ENCODE data around the gene KRT33B. TPM values are rescaled to one million over a fixed set of nuclear protein-coding genes. Genes with fewer than 3 reads are reported as not detected.

The KRT33B gene
- total and polyA plus RNA-seq, 2 of the 13 experiments (the other 11 are each of a cell fraction or from before 2014, with no cell fraction given), result not detected

DNA sequence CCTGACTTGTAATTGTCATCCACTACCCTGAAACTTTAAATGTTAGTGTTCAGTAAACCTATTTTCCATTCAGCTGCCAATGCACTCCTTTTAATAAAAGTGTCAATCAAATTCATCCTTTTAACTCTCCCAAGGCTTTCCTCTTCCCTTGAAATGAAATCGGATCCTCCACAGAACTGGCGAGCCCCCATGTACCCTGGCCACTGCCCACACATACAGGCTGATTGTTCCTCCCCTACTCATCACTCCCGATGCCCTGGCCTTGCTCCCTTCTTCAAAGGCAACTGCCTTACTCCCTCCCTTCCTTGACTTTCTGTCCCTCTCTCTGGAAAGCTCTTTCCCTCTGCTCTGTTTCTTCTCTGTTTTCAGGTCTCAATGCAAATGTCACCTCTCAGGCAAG, 26.6 kb downstream of the KRT33B start:
- H4K20me1 ChIP-seq (ENCODE audit: insufficient read depth, low read length), result no peaks in the 10 kb centered on the region
- H3K9ac ChIP-seq (ENCODE audit: insufficient read depth, low read depth, low read length), result no peak overlapping the region
- in situ Hi-C loops (cut with HindIII; ENCODE audit: extremely low pct_ligation_motif_present, low pct_unique_long_range_greater_than_20kb), result no loop called here
- no peak overlapping the region for H3K4me3 ChIP-seq (replicated peaks in 1 of 3; ENCODE audit: insufficient read depth in 1 of 3, low read depth in 2 of 3, low read length in 3 of 3)
- H3K27me3 ChIP-seq (ENCODE audit: control insufficient read depth in 1 of 2, insufficient read depth in 2 of 2, low read length in 2 of 2), result no peaks in the 10 kb centered on the region; a peak in 2 of 5 replicates
- H3K4me1 ChIP-seq (ENCODE audit: insufficient read depth, low read length), result no peaks in the 10 kb centered on the region
- intact Hi-C loops (cut with micrococcal nuclease; ENCODE audit: unreplicated experiment), result no loop called here
- H3K9me3 ChIP-seq (ENCODE audit: low read length), result peaks cover 11% of the 10 kb centered on the region; the same call in 1 of the 2 replicates
- 2% methylated on average over 3 of the region's 3 CpGs for WGBS (ENCODE audit: low lambda C conversion rate)
- H3K4me2 ChIP-seq (ENCODE audit: low read depth, low read length), result no peak overlapping the region
- H2AFZ ChIP-seq (ENCODE audit: low read length), result no peak overlapping the region
- CTCF ChIA-PET (ENCODE audit: low intra/inter-chr PET ratio, low total read pairs), result no interaction called here
- no peak for ATAC-seq
- H3K79me2 ChIP-seq (ENCODE audit: insufficient read depth, low read length), result no peaks in the 10 kb centered on the region
- no peaks in the 10 kb centered on the region for H3K36me3 ChIP-seq (replicated peaks in 1 of 2; ENCODE audit: control insufficient read depth in 1 of 2, insufficient read depth in 2 of 2, low read length in 2 of 2)
- no peak for DNase-seq (ENCODE audit: low spot score)
- no TSS peak for BruUV-seq (replicated peaks)
- H3K27ac ChIP-seq (ENCODE audit: extremely low read length, insufficient read depth, low read length), result no peak overlapping the region
- POLR2A ChIA-PET, result no interaction called here
- TF ChIP-seq ZNF550 (CRISPR knock-in tag; IDR thresholded peaks at IDR 0.05; ENCODE audit: borderline replicate concordance) (no peak), MAX (IDR thresholded peaks at IDR 0.05) (no peak)
- FAIRE-seq, result no peak

GRCh38 chr17:41340934-41341861, 28.4 kb downstream of the KRT33B start:
- Histone ChIP-seq H3K4me1 (ENCODE audit: insufficient read depth, low read length) (no peaks in the 10 kb centered on the region), H3K27ac (ENCODE audit: extremely low read length, insufficient read depth, low read length) (no peak overlapping the region), H3K79me2 (ENCODE audit: insufficient read depth, low read length) (no peaks in the 10 kb centered on the region), H3K4me3 (replicated peaks in 1 of 3; ENCODE audit: insufficient read depth in 1 of 3, low read depth in 2 of 3, low read length in 3 of 3) (no peak overlapping the region), H2AFZ (ENCODE audit: low read length) (no peak overlapping the region), H3K4me2 (ENCODE audit: low read depth, low read length) (no peak overlapping the region), H3K9ac (ENCODE audit: insufficient read depth, low read depth, low read length) (no peak overlapping the region), H3K9me3 (ENCODE audit: low read length) (peaks cover 11% of the 10 kb centered on the region; the same call in 1 of the 2 replicates), H3K36me3 (replicated peaks in 1 of 2; ENCODE audit: control insufficient read depth in 1 of 2, insufficient read depth in 2 of 2, low read length in 2 of 2) (no peaks in the 10 kb centered on the region), H4K20me1 (ENCODE audit: insufficient read depth, low read length) (no peaks in the 10 kb centered on the region), H3K27me3 (ENCODE audit: control insufficient read depth in 1 of 2, insufficient read depth in 2 of 2, low read length in 2 of 2) (no peaks in the 10 kb centered on the region; a peak in 2 of 5 replicates)
- 8% methylated on average over 7 of the region's 7 CpGs for WGBS (ENCODE audit: low lambda C conversion rate)
- CTCF ChIA-PET (ENCODE audit: low intra/inter-chr PET ratio, low total read pairs), result no interaction called here
- intact Hi-C loops (cut with micrococcal nuclease; ENCODE audit: unreplicated experiment) (no loop called here), in situ Hi-C loops (cut with HindIII; ENCODE audit: extremely low pct_ligation_motif_present, low pct_unique_long_range_greater_than_20kb) (no loop called here)
- DNase-seq (ENCODE audit: low spot score) (no peak), ATAC-seq (no peak), FAIRE-seq (no peak)
- no TSS peak for BruUV-seq (replicated peaks)
- POLR2A ChIA-PET, result no interaction called here
- TF ChIP-seq BCLAF1 (IDR thresholded peaks at IDR 0.05), result no peak
